ENCODE results near the gene HDC.

DNA sequence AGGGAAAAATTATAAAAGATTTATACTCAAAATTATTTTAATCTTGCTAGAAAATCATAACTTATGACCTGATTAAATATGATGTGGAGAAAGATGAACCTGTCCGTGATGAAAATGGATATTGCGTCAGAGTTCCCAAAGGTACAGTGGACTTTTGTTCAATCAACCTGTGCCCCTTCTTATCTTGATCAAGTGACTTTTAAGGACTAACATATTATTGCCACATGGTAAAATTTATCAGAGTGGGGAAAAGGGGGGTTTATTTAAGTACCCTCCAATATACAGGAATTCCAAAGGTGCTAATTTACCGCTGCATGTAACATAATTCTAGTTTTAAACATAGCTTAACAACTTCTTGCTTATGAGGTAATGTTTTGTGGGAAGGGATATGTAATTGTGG lies 39.6 kb downstream of the HDC start:
- TF ChIP-seq CTCF (IDR thresholded peaks at IDR 0.05; ENCODE audit: low read depth, low read length) = no peak
- no peak for TF ChIP-seq POLR2A (IDR thresholded peaks at IDR 0.05; ENCODE audit: extremely low read depth, insufficient read length)
- TF ChIP-seq, protein P1, sequence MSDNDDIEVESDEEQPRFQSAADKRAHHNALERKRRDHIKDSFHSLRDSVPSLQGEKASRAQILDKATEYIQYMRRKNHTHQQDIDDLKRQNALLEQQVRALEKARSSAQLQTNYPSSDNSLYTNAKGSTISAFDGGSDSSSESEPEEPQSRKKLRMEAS (IDR thresholded peaks at IDR 0.05; ENCODE audit: low read depth, low read length) = no peak
